Smooth muscle cell (in vitro differentiated cells): ENCODE data around the gene PROC. TPM values are rescaled to one million over a fixed set of nuclear protein-coding genes. Genes with fewer than 3 reads are reported as not detected.

Source experiments
- DNase-seq: peaks from one replicate; lab custom pipeline; 2025; ENCODE audit not compliant: unreplicated experiment; lab: John Stamatoyannopoulos, UW
- H2AFZ ChIP-seq: fragments of 200-600 bp; sonication (generic); 2 replicates; pipeline ENCODE4 v1.6.0; 2016; ENCODE audit warnings: antibody characterized with exemption, low read depth, mild to moderate bottlenecking
- H3F3A ChIP-seq: fragments of 200-600 bp; sonication (generic); 2 replicates; pipeline ENCODE4 v1.6.0; 2017; ENCODE audit warnings: antibody characterized with exemption, low read depth
- H3K27ac ChIP-seq: fragments of 200-600 bp; sonication (generic); 2 replicates; pipeline ENCODE4 v1.5.1; 2016; ENCODE audit warnings: low read depth, mild to moderate bottlenecking
- H3K27me3 ChIP-seq: fragments of 200-600 bp; sonication (generic); 2 replicates; pipeline ENCODE4 v1.6.1; 2016; ENCODE audit warnings: low read depth, mild to moderate bottlenecking
- H3K36me3 ChIP-seq: fragments of 200-600 bp; sonication (generic); 2 replicates; pipeline ENCODE4 v1.5.1; 2016; ENCODE audit warnings: low read depth
- H3K4me1 ChIP-seq: fragments of 200-600 bp; sonication (generic); 2 replicates; pipeline ENCODE4 v1.5.1; 2016; ENCODE audit warnings: low read depth
- H3K4me2 ChIP-seq: fragments of 200-600 bp; sonication (generic); 2 replicates; pipeline ENCODE4 v1.6.0; 2016; ENCODE audit warnings: mild to moderate bottlenecking
- H3K4me3 ChIP-seq: fragments of 200-600 bp; sonication (generic); 2 replicates; pipeline ENCODE4 v1.5.1; 2016; ENCODE audit warnings: mild to moderate bottlenecking
- H3K79me2 ChIP-seq: fragments of 200-600 bp; sonication (generic); 2 replicates; pipeline ENCODE4 v1.6.0; 2016; ENCODE audit warnings: low read depth, mild to moderate bottlenecking
- H3K9ac ChIP-seq: fragments of 200-600 bp; sonication (generic); 2 replicates; pipeline ENCODE4 v1.6.0; 2016; ENCODE audit warnings: low read depth
- H3K9me3 ChIP-seq: fragments of 200-600 bp; sonication (generic); replicated peaks from 2 replicates; pipeline ENCODE4 v1.5.1; 2016; ENCODE audit warnings: low read depth
- H4K20me1 ChIP-seq: fragments of 200-600 bp; sonication (generic); 2 replicates; pipeline ENCODE4 v1.6.0; 2016; ENCODE audit warnings: low read depth
- CTCF ChIP-seq: fragments of 200-600 bp; sonication (generic); IDR thresholded peaks from 2 replicates; pipeline ENCODE4 v1.5.1; 2017; ENCODE audit warnings: borderline replicate concordance, mild to moderate bottlenecking, antibody characterized with exemption; ENCODE audit not compliant: insufficient read depth, poor library complexity, severe bottlenecking
- WGBS: methylation state at CpG from one replicate; pipeline ENCODE4 v1.1.7; 2016; ENCODE audit warnings: low lambda C conversion rate; 5-methylcytosine and 5-hydroxymethylcytosine counted together
- polyA plus RNA-seq: library from polyadenylated mRNA; unstranded; fragments of >200 nt; fragmentation: Nextera tagmentation; extraction: Ambion mirVana; gene quantifications from 2 replicates; pipeline ENCODE4 v1.2.1, GENCODE V29; 2016
- total RNA-seq: library from RNA; depleted of rRNA; stranded (reverse); fragments of >200 nt; gene quantifications from 2 replicates; pipeline ENCODE4 v1.2.3, GENCODE V29; 2014

PROC gene
- total and polyA plus RNA-seq, 2 experiments from 2014 or later, result 0.85 to 1.1 TPM

DNA sequence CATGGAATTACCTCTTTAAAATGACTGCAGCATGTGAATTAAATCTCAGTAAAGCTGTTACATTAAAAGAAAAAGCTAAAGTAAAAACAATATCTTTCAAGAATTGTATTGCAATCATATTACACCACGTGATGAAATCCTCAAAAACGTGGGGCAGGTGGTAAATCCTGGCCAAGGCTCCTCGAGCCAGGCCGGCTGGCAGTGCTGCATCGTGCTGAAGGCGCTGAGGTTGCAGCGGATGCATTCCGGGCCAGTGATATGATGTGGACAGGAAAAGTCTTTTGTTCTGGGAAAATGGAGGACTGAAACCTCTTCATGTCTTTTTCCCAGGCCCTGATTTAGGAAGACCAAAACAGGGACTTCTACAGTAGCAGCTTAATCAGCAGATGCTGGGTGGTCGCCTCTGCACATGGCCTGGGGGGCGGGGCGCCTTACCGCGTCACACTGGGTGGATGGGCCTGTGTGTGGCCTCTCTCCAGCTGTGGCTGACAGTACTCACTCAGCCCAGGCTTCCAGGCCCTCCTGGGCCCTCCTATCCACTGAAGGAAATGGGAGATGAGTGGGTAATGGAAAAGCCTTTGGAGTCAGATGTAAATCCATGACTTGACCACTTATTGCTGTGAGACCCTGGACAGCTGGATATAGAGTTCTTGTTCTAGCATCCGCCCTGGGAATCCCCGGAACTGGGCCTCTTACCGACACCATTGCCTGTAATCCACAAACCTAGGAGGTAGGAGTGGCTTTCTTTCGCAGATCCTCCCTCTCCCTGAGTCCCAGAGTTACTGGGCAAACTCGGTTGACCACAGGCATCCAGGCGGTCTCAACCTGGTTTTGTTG is 45.1 kb downstream of the PROC start:
- Histone ChIP-seq H3K9me3 (no peaks in the 10 kb centered on the region), H3K79me2 (no peaks in the 10 kb centered on the region), H3K4me1 (peaks cover 18% of the 10 kb centered on the region), H3K27me3 (no peaks in the 10 kb centered on the region), H3K36me3 (no peaks in the 10 kb centered on the region), H2AFZ (no peak overlapping the region), H4K20me1 (no peaks in the 10 kb centered on the region), H3K4me3 (no peak overlapping the region), H3K9ac (peak overlapping the region; percentile 25), H3K4me2 (peak overlapping the region; percentile 7), H3F3A (no peaks in the 10 kb centered on the region), H3K27ac (peak overlapping the region; percentile 70)
- DNase-seq, result no peak
- 47% methylated on average over 19 of the region's 19 CpGs for WGBS
- TF ChIP-seq CTCF, result no peak

GRCh38 chr2:127464470-127465257 is 46.4 kb downstream of the PROC start:
- no peak overlapping the region for H3K27ac ChIP-seq
- TF ChIP-seq CTCF, result no peak
- H3F3A ChIP-seq, result no peaks in the 10 kb centered on the region
- H3K79me2 ChIP-seq, result no peaks in the 10 kb centered on the region
- no peaks in the 10 kb centered on the region for H4K20me1 ChIP-seq
- 66% methylated on average over 7 of the region's 7 CpGs for WGBS
- peaks cover 18% of the 10 kb centered on the region for H3K4me1 ChIP-seq
- DNase-seq, result no peak
- peak overlapping the region; percentile 7 for H3K4me2 ChIP-seq
- no peak overlapping the region for H3K4me3 ChIP-seq
- no peak overlapping the region for H3K9ac ChIP-seq
- no peaks in the 10 kb centered on the region for H3K27me3 ChIP-seq
- no peaks in the 10 kb centered on the region for H3K36me3 ChIP-seq
- H2AFZ ChIP-seq, result no peak overlapping the region
- H3K9me3 ChIP-seq, result no peaks in the 10 kb centered on the region

DNA sequence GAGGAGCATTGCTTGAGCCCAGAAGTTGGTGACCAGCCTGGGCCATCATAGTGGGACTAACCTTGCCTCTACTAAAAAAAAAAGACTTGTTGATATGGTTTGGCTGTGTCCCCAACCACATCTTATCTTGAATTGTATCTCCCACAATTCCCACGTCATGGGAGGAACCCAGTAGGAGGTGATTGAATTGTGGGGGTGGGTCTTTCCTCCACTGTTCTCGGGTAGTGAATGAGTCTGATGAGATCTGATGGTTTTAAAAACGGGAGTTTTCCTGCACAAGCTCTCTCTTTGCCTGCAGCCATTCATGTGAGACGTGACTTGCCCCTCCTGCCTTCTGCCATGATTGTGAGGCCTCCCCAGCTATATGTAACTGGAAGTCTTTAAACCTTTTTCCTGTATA is 47.0 kb downstream of the PROC start:
- 83% methylated on average over 4 of the region's 4 CpGs for WGBS
- no peaks in the 10 kb centered on the region for H3K79me2 ChIP-seq
- no peaks in the 10 kb centered on the region for H3K27me3 ChIP-seq
- H3K4me3 ChIP-seq, result no peak overlapping the region
- H3K4me1 ChIP-seq, result peaks cover 18% of the 10 kb centered on the region
- no peak overlapping the region for H3K9ac ChIP-seq
- H3K36me3 ChIP-seq, result no peaks in the 10 kb centered on the region
- no peak for DNase-seq
- H3K27ac ChIP-seq, result no peak overlapping the region
- no peaks in the 10 kb centered on the region for H3F3A ChIP-seq
- TF ChIP-seq CTCF, result no peak
- no peak overlapping the region for H3K4me2 ChIP-seq
- H3K9me3 ChIP-seq, result no peaks in the 10 kb centered on the region
- no peaks in the 10 kb centered on the region for H4K20me1 ChIP-seq
- H2AFZ ChIP-seq, result no peak overlapping the region
